PFSK-1 (cell line): ENCODE data around the gene DISP3.

Experiments
- POLR2AphosphoS5 ChIP-seq: IDR thresholded peaks from 2 replicates; pipeline ENCODE4 v1.6.1; 2012; ENCODE audit warnings: low read depth, mild to moderate bottlenecking, control low read depth, low read length, moderate library complexity
- REST ChIP-seq, 2 experiments: IDR thresholded peaks; 2 replicates each; pipeline versions ENCODE4 v1.6.1 to v1.8.0; 2011 to 2012; ENCODE audit warnings: low read depth in 2 of 2, low read length in 2 of 2, control low read depth in 1 of 2, inconsistent platforms in 1 of 2, mild to moderate bottlenecking in 1 of 2, moderate library complexity in 1 of 2; ENCODE audit not compliant: insufficient read depth in 1 of 2
- SIN3A ChIP-seq: IDR thresholded peaks from 2 replicates; pipeline ENCODE4 v1.6.1; 2012; ENCODE audit warnings: mild to moderate bottlenecking, low read length, moderate library complexity, borderline replicate concordance; ENCODE audit not compliant: insufficient read depth

DNA sequence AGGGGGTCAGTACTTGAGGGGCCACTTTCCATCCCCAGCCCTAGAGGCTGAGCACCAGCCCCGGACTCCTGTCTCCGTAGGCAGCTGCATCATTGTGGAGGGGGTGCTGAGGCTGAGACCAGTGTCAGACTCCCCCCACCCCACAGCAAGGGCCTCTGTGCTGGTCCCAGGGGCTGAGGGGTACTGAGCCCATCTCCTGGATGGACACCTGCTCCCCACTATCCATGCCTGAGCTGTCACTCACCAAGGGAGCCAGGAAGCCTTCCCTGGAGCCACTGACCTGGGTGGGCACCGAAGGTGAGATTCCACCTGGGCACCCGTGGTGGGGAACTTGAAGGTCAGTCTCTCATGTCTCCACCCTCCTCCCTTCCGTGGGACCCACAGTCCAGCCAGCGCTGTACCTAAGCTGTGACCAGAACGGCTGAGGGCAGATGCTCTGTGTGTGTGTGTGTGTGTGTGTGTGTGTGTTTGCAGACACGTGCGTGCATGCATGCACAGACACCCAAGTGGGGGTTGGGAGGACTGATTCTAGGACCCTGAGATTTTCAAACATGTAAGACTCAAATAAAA lies 9.3 kb downstream of the DISP3 start:
- TF ChIP-seq POLR2AphosphoS5 = no peak
- TF ChIP-seq REST (IDR thresholded peaks at IDR 0.05; ENCODE audit: insufficient read depth in 1 of 2, low read depth in 2 of 2, low read length in 2 of 2) = no peak
- TF ChIP-seq SIN3A = no peak
